Glutamatergic neuron (in vitro differentiated cells): ENCODE results near the gene ANKMY1. TPM values are rescaled to one million over a fixed set of nuclear protein-coding genes. Genes with fewer than 3 reads are reported as not detected.

Experiments used
- DNase-seq: peaks from one replicate; pipeline ENCODE4 v3.0.0; 2022
- H3K27ac Mint-ChIP-seq: one replicate; pipeline ENCODE4 v1.8.0; 2020; ENCODE audit warnings: mild to moderate bottlenecking, mixed read lengths, inconsistent platforms; ENCODE audit not compliant: unreplicated experiment
- H3K27me3 Mint-ChIP-seq: one replicate; pipeline ENCODE4 v1.8.0; 2020; ENCODE audit warnings: mild to moderate bottlenecking, moderate library complexity, mixed read lengths, inconsistent platforms; ENCODE audit not compliant: unreplicated experiment
- H3K36me3 Mint-ChIP-seq: one replicate; pipeline ENCODE4 v1.8.0; 2020; ENCODE audit warnings: mild to moderate bottlenecking, mixed read lengths, inconsistent platforms; ENCODE audit not compliant: unreplicated experiment
- H3K4me1 Mint-ChIP-seq: one replicate; pipeline ENCODE4 v1.8.0; 2020; ENCODE audit warnings: mild to moderate bottlenecking, low read depth, mixed read lengths, inconsistent platforms; ENCODE audit not compliant: unreplicated experiment
- H3K4me3 Mint-ChIP-seq: one replicate; pipeline ENCODE4 v1.8.0; 2020; ENCODE audit warnings: mild to moderate bottlenecking, mixed read lengths, inconsistent platforms; ENCODE audit not compliant: unreplicated experiment
- H3K9me3 Mint-ChIP-seq: one replicate; pipeline ENCODE4 v1.8.0; 2020; ENCODE audit warnings: mild to moderate bottlenecking, moderate library complexity, mixed read lengths, inconsistent platforms; ENCODE audit not compliant: unreplicated experiment
- total RNA-seq: library from RNA; stranded (reverse); fragmentation: NEBNext Ultra II Directional; extraction: Animal tissue kit (Norgen Biotek cat#: 25700); gene quantifications from one replicate; pipeline ENCODE4 v1.2.1, GENCODE V29; 2021; ENCODE audit not compliant: unreplicated experiment
- TF ChIP-seq, protein P1 (sequence below): fragments of 200-600 bp; sonication (generic); IDR thresholded peaks from one replicate; pipeline ENCODE4 v1.5.0; 2021; ENCODE audit not compliant: partially characterized antibody, unreplicated experiment

ANKMY1 gene
- total RNA-seq, 1 donor from 2014 or later: 9.0 TPM

DNA sequence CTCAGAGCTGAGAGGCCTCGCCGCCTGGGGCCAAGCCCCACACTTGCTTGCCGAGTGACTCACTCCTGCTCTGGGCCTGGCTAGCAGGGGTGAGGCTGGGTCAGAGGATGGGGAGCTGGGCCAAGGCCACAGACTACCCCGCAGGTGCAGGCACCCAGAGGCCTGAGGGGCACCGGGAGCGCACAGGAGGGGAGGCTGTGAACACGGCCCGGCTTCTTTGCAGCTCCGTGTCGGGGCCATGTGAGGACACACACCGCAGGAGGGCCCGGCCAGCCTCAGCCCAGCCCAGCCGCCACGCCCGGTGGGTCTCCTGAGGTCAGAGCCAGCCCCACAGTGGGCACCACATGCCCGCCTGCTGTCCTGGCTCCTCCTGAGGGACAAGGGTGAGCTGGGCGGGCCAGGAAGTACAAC lies 113.9 kb downstream of the ANKMY1 start:
- peaks cover 1% of the 10 kb centered on the region for H3K27me3 Mint-ChIP-seq

DNA sequence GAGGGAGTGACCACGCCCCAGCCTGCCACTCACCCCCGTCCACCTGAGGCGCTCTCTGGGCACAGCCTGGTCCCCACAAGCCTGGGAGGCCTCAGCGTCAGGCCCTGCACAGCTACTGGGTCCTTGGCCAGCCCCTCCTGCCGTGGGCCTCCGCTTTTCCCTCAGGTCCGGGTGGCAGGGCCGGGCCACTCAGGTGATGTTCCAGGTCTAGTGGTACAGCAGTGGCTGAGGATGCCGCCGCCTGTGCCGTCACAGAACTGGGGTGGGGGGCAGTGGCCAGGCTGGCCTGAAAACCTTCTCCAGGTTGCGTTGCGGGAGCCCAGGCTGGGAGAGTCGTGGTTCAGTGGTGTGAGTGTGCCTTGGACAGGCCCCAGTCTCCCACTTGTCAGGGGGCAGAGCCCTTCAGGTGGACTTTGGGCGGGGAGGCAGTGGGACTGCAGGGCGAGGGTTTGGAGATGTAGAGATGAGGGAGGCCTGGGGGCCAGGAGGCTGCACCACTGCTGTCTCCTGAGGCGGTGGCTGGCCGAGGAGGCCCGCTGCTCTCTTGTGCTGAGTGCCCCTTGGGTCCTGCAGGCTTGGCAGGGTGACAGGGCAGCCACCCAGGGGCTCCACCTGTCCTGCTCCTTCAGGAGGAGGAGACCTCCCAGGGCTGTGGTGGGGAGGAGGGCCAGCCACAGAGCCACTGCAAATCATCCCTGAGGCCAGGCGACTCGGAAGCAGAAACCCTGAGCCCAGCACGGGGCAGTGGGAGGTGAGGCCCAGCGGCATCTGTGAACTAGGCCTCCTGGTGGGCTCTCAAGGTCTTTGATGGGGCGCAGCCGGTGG lies 114.7 kb downstream of the ANKMY1 start:
- Mint-ChIP-seq H3K4me3 (peak overlapping the region; percentile 38), H3K27ac (no peak overlapping the region), H3K9me3 (peaks cover 6% of the 10 kb centered on the region), H3K27me3 (peaks cover 1% of the 10 kb centered on the region), H3K4me1 (peaks cover 8% of the 10 kb centered on the region), H3K36me3 (no peaks in the 10 kb centered on the region)
- no peak for DNase-seq
- TF ChIP-seq, protein P1, sequence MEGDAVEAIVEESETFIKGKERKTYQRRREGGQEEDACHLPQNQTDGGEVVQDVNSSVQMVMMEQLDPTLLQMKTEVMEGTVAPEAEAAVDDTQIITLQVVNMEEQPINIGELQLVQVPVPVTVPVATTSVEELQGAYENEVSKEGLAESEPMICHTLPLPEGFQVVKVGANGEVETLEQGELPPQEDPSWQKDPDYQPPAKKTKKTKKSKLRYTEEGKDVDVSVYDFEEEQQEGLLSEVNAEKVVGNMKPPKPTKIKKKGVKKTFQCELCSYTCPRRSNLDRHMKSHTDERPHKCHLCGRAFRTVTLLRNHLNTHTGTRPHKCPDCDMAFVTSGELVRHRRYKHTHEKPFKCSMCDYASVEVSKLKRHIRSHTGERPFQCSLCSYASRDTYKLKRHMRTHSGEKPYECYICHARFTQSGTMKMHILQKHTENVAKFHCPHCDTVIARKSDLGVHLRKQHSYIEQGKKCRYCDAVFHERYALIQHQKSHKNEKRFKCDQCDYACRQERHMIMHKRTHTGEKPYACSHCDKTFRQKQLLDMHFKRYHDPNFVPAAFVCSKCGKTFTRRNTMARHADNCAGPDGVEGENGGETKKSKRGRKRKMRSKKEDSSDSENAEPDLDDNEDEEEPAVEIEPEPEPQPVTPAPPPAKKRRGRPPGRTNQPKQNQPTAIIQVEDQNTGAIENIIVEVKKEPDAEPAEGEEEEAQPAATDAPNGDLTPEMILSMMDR: no peak

More for the DNA sequence above, 113.9 kb downstream of the ANKMY1 start:
- no peak for DNase-seq
- Mint-ChIP-seq H3K9me3 (peaks cover 4% of the 10 kb centered on the region), H3K27ac (no peak overlapping the region), H3K36me3 (no peaks in the 10 kb centered on the region), H3K4me1 (peaks cover 8% of the 10 kb centered on the region), H3K4me3 (no peak overlapping the region)
- TF ChIP-seq, protein P1: no peak

DNA sequence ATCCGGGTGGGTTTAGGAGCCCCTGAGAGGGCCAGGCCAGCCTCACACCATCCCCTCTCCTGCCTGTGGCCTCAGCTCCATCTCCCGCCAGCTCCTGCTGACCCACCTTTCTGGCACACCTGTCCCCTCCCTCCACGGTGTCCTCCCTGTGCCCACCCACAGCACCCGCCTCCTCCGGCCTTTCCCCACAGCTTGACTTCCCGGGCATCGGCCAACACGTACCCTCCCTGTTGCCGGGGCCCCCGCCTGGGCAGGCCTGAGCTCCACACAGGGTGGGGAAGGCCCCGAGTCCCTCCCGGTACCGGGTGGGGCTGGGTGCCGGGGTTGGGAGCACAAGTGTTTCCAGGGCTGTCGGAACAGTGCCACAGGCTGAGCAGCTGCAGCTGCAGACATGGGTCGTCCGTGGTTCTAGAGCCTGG lies 115.8 kb downstream of the ANKMY1 start:
- peaks cover 5% of the 10 kb centered on the region for H3K9me3 Mint-ChIP-seq
- H3K27ac Mint-ChIP-seq: no peak overlapping the region

DNA sequence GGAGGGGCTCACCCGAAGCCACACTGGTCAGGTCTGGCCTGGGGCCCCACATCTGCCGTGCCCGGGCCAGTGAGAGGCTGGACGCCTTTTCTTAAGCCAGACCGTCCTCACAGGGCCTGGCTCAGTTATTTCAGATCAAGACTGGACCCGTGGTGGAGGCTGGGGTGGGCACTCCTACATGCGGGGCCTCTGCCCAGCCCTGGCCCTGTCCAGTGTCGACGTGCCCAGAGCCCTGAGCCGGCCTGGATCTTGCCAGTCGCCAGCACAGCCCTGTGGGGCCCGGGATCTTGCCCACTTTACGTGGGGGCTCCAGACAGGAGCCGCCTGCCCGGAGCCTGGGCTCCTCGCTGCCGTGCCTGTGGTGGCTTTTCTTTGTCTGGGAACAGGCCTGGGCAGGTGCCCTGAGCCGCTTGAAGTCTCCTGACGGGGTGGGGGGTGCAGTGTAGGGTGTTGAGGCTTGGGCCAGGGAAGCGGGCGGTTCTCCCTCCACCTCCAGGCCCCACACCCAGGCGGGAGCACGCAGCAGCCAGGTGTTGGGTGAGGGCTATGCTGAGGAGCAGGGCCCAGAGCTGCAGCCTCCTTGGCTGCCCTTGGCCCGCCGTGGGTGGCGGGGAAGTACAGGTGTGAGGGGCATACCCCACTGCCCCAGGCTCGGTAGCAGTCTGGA lies 116.3 kb downstream of the ANKMY1 start:
- H3K27me3 Mint-ChIP-seq: peaks cover 1% of the 10 kb centered on the region
- H3K4me1 Mint-ChIP-seq: peaks cover 7% of the 10 kb centered on the region
- H3K36me3 Mint-ChIP-seq: no peaks in the 10 kb centered on the region
- DNase-seq: peak; percentile 13
- no peak overlapping the region for H3K4me3 Mint-ChIP-seq
- TF ChIP-seq, protein P1: no peak
- H3K9me3 Mint-ChIP-seq: peaks cover 7% of the 10 kb centered on the region
- no peak overlapping the region for H3K27ac Mint-ChIP-seq

More for the DNA sequence above, 115.8 kb downstream of the ANKMY1 start:
- Mint-ChIP-seq H3K36me3 (no peaks in the 10 kb centered on the region), H3K4me3 (no peak overlapping the region), H3K4me1 (peaks cover 8% of the 10 kb centered on the region), H3K27me3 (peaks cover 1% of the 10 kb centered on the region)
- TF ChIP-seq, protein P1: no peak
- peak; percentile 14 for DNase-seq
